ENCODE measurements around the gene CYP2E1. TPM values are rescaled to one million over a fixed set of nuclear protein-coding genes. Genes with fewer than 3 reads are reported as not detected.
"Not testable (repeated sequence)": the region's sequence is repeated elsewhere in the genome, so short reads cannot be mapped to it uniquely, and the experiment has no call there.

The CYP2E1 gene
- total RNA-seq, 6 experiments from 2014 or later = 0.45 to 1.3 (median 0.83) TPM

DNA sequence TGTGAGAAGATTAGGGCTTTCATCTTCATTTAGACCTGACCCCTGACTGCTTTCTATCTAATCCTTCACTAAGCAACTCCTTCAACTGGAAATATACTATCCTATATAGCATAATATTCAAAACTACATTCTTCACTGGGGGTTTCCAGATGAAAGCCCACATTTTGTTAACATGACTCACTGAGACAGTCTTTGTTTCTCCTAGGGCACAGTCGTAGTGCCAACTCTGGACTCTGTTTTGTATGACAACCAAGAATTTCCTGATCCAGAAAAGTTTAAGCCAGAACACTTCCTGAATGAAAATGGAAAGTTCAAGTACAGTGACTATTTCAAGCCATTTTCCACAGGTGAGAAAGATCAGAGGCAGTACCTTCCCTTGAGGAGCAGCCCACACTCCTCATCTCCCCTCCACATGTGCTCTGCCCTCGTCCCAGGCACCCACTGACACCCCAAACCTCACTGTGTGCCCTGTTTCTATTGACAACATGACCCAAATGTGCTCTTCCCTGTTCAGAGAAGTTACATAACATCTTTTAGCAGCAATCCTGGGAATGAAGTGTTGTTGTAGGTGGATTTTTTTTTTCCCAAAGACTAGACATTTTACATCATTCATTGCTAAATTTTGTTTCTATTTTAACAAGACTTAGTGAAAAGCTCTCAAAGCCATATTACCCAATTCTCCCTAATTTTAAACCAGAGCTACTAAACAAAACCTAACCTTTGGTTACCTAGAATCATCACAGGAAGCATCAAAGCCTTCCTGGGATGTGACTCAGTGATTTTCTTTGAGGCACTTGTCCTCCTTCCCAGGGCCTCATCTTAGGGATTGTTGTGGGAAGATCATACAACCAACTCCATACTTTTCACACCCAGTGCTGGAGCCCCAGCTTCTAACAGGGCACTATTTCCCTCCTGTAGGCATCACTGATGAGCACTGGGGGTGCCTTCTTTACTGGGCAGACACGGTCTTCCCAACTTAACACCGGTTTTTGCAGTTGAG lies 10.7 kb downstream of the CYP2E1 start:
- Mint-ChIP-seq H3K27me3 (ENCODE audit: insufficient read depth) (peaks cover 8% of the 10 kb centered on the region), H3K4me3 (no peak overlapping the region), H3K27ac (no peak overlapping the region), H3K9me3 (no peaks in the 10 kb centered on the region), H3K36me3 (ENCODE audit: low read depth) (no peaks in the 10 kb centered on the region), H3K4me1 (ENCODE audit: low read depth) (no peaks in the 10 kb centered on the region)
- TF ChIP-seq, protein P1, sequence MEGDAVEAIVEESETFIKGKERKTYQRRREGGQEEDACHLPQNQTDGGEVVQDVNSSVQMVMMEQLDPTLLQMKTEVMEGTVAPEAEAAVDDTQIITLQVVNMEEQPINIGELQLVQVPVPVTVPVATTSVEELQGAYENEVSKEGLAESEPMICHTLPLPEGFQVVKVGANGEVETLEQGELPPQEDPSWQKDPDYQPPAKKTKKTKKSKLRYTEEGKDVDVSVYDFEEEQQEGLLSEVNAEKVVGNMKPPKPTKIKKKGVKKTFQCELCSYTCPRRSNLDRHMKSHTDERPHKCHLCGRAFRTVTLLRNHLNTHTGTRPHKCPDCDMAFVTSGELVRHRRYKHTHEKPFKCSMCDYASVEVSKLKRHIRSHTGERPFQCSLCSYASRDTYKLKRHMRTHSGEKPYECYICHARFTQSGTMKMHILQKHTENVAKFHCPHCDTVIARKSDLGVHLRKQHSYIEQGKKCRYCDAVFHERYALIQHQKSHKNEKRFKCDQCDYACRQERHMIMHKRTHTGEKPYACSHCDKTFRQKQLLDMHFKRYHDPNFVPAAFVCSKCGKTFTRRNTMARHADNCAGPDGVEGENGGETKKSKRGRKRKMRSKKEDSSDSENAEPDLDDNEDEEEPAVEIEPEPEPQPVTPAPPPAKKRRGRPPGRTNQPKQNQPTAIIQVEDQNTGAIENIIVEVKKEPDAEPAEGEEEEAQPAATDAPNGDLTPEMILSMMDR (IDR thresholded peaks at IDR 0.05) = no peak
- no peak for DNase-seq

DNA sequence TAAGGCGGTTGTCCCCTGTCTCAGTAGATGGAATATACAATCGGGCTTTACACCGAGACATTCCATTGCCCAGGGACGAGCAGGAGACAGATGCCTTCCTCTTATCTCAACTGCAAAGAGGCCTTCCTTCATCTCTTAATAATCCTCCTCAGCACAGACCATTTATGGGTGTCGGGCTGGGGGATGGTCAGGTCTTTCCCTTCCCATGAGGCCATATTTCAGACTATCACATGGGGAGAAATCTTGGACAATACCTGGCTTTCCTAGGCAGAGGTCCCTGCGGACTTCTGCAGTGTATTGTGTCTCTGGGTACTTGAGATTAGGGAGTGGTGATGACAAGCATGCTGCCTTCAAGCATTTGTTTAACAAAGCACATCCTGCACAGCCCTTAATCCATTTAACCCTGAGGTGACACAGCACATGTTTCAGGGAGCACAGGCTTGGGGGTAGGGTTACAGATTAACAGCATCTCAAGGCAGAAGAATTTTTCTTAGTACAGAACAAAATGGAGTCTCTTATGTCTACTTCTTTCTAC lies 14.3 kb downstream of the CYP2E1 start:
- not testable (repeated sequence) for H3K27ac Mint-ChIP-seq; H3K4me3 Mint-ChIP-seq; H3K27me3 Mint-ChIP-seq (ENCODE audit: insufficient read depth); H3K9me3 Mint-ChIP-seq; H3K4me1 Mint-ChIP-seq (ENCODE audit: low read depth); H3K36me3 Mint-ChIP-seq (ENCODE audit: low read depth); DNase-seq

DNA sequence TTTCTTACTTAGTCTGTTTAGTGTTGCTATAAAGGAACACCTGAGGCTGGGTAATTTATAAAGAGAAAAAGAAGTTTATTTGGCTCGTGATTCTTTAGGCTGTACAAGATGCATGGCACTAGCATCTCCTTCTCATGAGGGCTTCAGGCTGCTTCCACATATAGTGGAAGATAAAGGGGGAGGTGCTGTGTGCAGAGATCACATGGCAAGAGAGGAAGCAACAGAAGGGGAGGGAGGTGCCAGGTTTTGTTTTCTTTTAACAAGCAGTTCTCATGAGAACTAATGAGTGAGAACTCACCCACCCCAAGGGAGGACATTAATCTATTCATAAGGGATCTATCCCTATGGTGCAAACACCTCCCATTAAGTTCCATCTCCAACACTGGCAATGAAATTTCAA lies 17.3 kb downstream of the CYP2E1 start:
- no peak for DNase-seq
- H3K4me3 Mint-ChIP-seq = no peak overlapping the region
- TF ChIP-seq, protein P1 (IDR thresholded peaks at IDR 0.05) = no peak

DNA sequence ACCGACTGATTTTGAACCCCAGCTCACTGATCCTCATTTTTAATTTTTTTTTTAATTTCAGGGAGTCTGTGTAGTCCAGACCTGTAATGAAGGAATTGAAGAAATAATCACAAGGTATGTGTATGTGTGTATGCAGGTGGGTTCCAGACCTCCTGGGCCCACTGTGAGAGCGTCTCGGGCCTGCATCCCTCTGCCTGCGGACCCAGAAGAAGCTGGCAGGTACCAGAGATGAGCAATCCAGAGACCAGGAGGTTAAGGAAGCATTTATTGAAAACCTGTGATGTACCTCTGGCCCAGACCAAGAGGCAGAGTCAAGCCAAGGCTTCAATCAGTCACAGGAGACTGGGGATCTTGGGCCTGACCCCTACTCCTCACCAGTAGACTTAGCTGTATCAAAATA lies 27.4 kb downstream of the CYP2E1 start:
- Mint-ChIP-seq H3K27me3 (ENCODE audit: insufficient read depth) (peaks cover 9% of the 10 kb centered on the region), H3K27ac (no peak overlapping the region), H3K9me3 (no peaks in the 10 kb centered on the region; the same call in 1 of the 2 replicates), H3K4me3 (no peak overlapping the region), H3K36me3 (ENCODE audit: low read depth) (no peaks in the 10 kb centered on the region), H3K4me1 (ENCODE audit: low read depth) (no peaks in the 10 kb centered on the region)
- TF ChIP-seq, protein P1 (IDR thresholded peaks at IDR 0.05) = no peak
- DNase-seq = no peak

More for the DNA sequence above, 17.3 kb downstream of the CYP2E1 start:
- H3K4me1 Mint-ChIP-seq (ENCODE audit: low read depth) = no peaks in the 10 kb centered on the region
- peaks cover 18% of the 10 kb centered on the region for H3K9me3 Mint-ChIP-seq
- no peaks in the 10 kb centered on the region for H3K36me3 Mint-ChIP-seq (ENCODE audit: low read depth)
- H3K27me3 Mint-ChIP-seq (ENCODE audit: insufficient read depth) = peaks cover 2% of the 10 kb centered on the region
- no peak overlapping the region for H3K27ac Mint-ChIP-seq

DNA sequence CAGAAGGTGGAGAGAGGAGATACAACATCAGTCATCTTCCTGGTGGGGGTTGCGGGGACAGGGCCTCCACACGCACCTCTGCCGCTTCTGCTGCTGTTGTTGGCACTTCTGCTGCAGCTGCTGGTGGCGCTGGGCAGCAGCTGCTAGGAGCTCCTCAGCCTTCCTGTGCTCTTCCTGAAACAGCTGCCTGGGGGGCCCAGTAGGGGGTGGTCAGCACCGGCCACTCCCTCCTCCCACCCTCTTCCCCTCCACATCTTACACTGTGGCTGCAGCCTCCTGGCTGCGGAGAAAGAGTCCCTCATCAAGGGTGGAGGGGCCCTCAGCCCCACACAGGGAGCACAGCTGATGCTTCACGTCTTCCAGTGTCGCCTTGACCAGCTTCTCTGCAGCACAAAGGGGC lies 28.4 kb downstream of the CYP2E1 start:
- no peaks in the 10 kb centered on the region for H3K9me3 Mint-ChIP-seq
- no peak overlapping the region for H3K27ac Mint-ChIP-seq
- TF ChIP-seq, protein P1 (IDR thresholded peaks at IDR 0.05) = no peak
- peaks cover 9% of the 10 kb centered on the region for H3K27me3 Mint-ChIP-seq (ENCODE audit: insufficient read depth)
- H3K36me3 Mint-ChIP-seq (ENCODE audit: low read depth) = no peaks in the 10 kb centered on the region
- H3K4me1 Mint-ChIP-seq (ENCODE audit: low read depth) = no peaks in the 10 kb centered on the region
- no peak overlapping the region for H3K4me3 Mint-ChIP-seq
- no peak for DNase-seq

DNA sequence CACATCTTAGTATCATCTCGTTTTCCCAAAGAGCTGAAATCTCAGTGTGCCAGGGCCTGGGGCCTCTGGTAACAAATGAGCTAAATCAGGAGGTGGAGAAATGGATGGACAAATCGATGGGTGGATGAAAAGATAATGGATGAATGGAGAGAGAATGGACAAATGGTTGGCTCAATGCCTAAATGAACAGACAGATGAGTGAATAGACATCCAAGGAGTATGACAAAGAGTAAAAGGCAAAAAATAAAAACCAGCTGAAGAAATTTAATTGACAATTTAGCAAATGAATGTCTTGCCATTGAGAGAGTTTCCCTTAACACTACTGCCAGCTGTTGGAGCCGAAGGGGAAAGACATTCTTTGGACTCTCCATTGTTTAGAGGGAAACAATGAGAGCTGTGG lies 30.2 kb downstream of the CYP2E1 start:
- H3K36me3 Mint-ChIP-seq (ENCODE audit: low read depth) = no peaks in the 10 kb centered on the region
- DNase-seq = no peak
- H3K9me3 Mint-ChIP-seq = no peaks in the 10 kb centered on the region
- peaks cover 14% of the 10 kb centered on the region for H3K27me3 Mint-ChIP-seq (ENCODE audit: insufficient read depth)
- no peaks in the 10 kb centered on the region for H3K4me1 Mint-ChIP-seq (ENCODE audit: low read depth)
- H3K4me3 Mint-ChIP-seq = no peak overlapping the region
- no peak overlapping the region for H3K27ac Mint-ChIP-seq
- TF ChIP-seq, protein P1 (IDR thresholded peaks at IDR 0.05) = no peak
